ENCODE results near the gene GRK5. TPM values are rescaled to one million over a fixed set of nuclear protein-coding genes. Genes with fewer than 3 reads are reported as not detected.

The GRK5 gene
- total RNA-seq, 1 experiment from 2014 or later, result 1.2 TPM

DNA sequence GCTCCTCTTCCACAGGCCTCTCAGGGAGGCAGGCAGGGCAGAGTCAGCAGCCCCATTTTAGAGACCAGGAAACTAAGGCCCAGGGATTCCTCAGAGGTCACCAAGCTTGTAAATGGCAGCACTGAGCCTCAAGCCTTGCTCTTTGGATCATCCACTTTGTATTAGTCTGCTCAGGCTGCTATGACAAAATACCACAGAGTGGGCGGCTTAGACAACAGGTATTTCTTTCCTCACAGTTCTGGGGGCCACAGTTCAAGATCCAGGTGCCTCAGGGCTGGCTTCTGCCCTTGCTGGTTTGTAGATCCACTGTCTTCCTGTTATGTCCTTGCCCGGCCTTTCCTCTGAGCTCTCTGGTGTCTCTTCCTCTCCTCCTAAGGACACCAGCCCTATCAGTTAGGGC lies 151.2 kb downstream of the GRK5 start:
- Histone ChIP-seq H3K56ac (ENCODE audit: insufficient read length, low read depth, low read length) (no peak overlapping the region), H3K79me1 (ENCODE audit: insufficient read depth, low read depth, low read length, poor library complexity, severe bottlenecking) (no peaks in the 10 kb centered on the region), H3K9me3 (ENCODE audit: control insufficient read depth, low read depth, low read length) (peaks cover 9% of the 10 kb centered on the region), H3K27me3 (ENCODE audit: insufficient read depth, low read length) (no peaks in the 10 kb centered on the region), H3K23ac (ENCODE audit: insufficient read length, low read depth, low read length) (no peak overlapping the region), H4K5ac (ENCODE audit: insufficient read length, low read depth, low read length) (no peak overlapping the region), H3T11ph (ENCODE audit: low read length) (no peak overlapping the region), H3K9ac (ENCODE audit: extremely low read depth, insufficient read length, low read length) (no peak overlapping the region), H3K14ac (ENCODE audit: insufficient read depth, low read length) (no peak overlapping the region), H2AFZ (ENCODE audit: low read length) (no peak overlapping the region), H2AK5ac (ENCODE audit: insufficient read length, low read length) (no peak overlapping the region), H3K4ac (ENCODE audit: low read depth, low read length) (no peak overlapping the region), H4K91ac (ENCODE audit: insufficient read length, low read depth, low read length) (no peak overlapping the region), H2BK5ac (ENCODE audit: insufficient read length, low read length) (no peak overlapping the region), H4K20me1 (ENCODE audit: control insufficient read depth, insufficient read depth, insufficient read length) (no peaks in the 10 kb centered on the region), H2BK12ac (ENCODE audit: insufficient read length, low read depth, low read length) (no peak overlapping the region), H2BK120ac (ENCODE audit: low read depth, low read length, poor library complexity, severe bottlenecking) (no peak overlapping the region), H4K8ac (replicated peaks; ENCODE audit: insufficient read length, low read depth, low read length) (no peak overlapping the region), H3K27ac (ENCODE audit: insufficient read length, low read depth, low read length) (no peak overlapping the region), H3K4me2 (ENCODE audit: insufficient read depth, insufficient read length, low read length) (no peak overlapping the region), H3K79me2 (ENCODE audit: insufficient read depth, low read length) (no peaks in the 10 kb centered on the region), H3K4me1 (ENCODE audit: insufficient read depth, low read length) (no peaks in the 10 kb centered on the region), H2BK20ac (ENCODE audit: low read depth, low read length, poor library complexity, severe bottlenecking) (no peak overlapping the region), H3K18ac (ENCODE audit: insufficient read length, low read depth, low read length) (no peak overlapping the region), H3K23me2 (ENCODE audit: insufficient read length, low read depth, low read length, poor library complexity, severe bottlenecking) (no peaks in the 10 kb centered on the region), H2BK15ac (ENCODE audit: low read depth, low read length) (no peak overlapping the region)
- no peak for DNase-seq
- H3K4me3 Mint-ChIP-seq, result no peak overlapping the region
- peaks cover 2% of the 10 kb centered on the region for H3K27me3 Mint-ChIP-seq (ENCODE audit: low read depth)
- H3K4me1 Mint-ChIP-seq, result no peaks in the 10 kb centered on the region
- WGBS (ENCODE audit: extremely low coverage, insufficient read length, low lambda C conversion rate), result no CpG with 5 or more reads among the region's 2 CpGs
- TF ChIP-seq CTCF (conservative IDR thresholded peaks at IDR 0.05), result no peak
- H3K27ac Mint-ChIP-seq, result peak overlapping the region in 1 of 3 experiments; percentile 92; a peak in 2 of 7 replicates
- peaks cover 20% of the 10 kb centered on the region in 2 experiments for H3K9me3 Mint-ChIP-seq
- H3K36me3 Mint-ChIP-seq (ENCODE audit: insufficient read depth in 1 of 3, low read depth in 3 of 3), result peaks cover 6 to 14% (median 11%) of the 10 kb centered on the region in 3 experiments; a peak in 5 of 7 replicates

Measured in H9 (cell line).